H1 (cell line): ENCODE measurements around the gene PRKAB1.

ENCODE experiments used
- GABPA ChIP-seq: IDR thresholded peaks from 2 replicates; pipeline ENCODE4 v1.6.1; 2011; ENCODE audit warnings: mild to moderate bottlenecking, low read length, moderate library complexity, borderline replicate concordance; ENCODE audit not compliant: insufficient read depth
- JUND ChIP-seq: IDR thresholded peaks from 2 replicates; pipeline ENCODE4 v1.6.1; 2011; ENCODE audit warnings: mild to moderate bottlenecking, improper control_type of control experiment, low read length
- POLR2A ChIP-seq, 2 experiments: IDR thresholded peaks; 1 replicate in 1 of 2; 2 replicates in 1 of 2; pipeline ENCODE4 v1.6.1; 2011; ENCODE audit warnings: low read depth in 2 of 2, low read length in 2 of 2, mild to moderate bottlenecking in 2 of 2; ENCODE audit errors: control extremely low read depth in 1 of 2
- RXRA ChIP-seq: IDR thresholded peaks from 2 replicates; pipeline ENCODE4 v1.6.1; 2011; ENCODE audit warnings: low read depth, mild to moderate bottlenecking, low read length, moderate library complexity; ENCODE audit not compliant: insufficient read depth
- SIN3A ChIP-seq, 2 experiments: IDR thresholded peaks in 1 of 2; conservative IDR thresholded peaks in 1 of 2; 2 replicates each; pipeline ENCODE4 v1.6.1; 2011 to 2012; ENCODE audit warnings: low read length in 2 of 2, improper control_type of control experiment in 1 of 2, low read depth in 1 of 2, mild to moderate bottlenecking in 1 of 2
- SIX5 ChIP-seq: IDR thresholded peaks from 2 replicates; pipeline ENCODE4 v1.6.1; 2011; ENCODE audit warnings: mild to moderate bottlenecking, low read depth, low read length
- SUZ12 ChIP-seq: fragments of 200-600 bp; sonication (generic); IDR thresholded peaks from 2 replicates; pipeline ENCODE4 v1.6.1; 2012; ENCODE audit warnings: mild to moderate bottlenecking, inconsistent platforms, low read length, moderate library complexity, mixed read lengths
- TAF1 ChIP-seq: IDR thresholded peaks from 2 replicates; pipeline ENCODE4 v1.6.1; 2011; ENCODE audit warnings: mild to moderate bottlenecking, low read depth, low read length
- TF ChIP-seq, protein P1 (sequence below), 3 experiments: IDR thresholded peaks; 1 replicate in 2 of 3; 2 replicates in 1 of 3; pipeline versions ENCODE4 v1.5.1 to v1.6.1; 2011; ENCODE audit warnings: low read length in 3 of 3, mild to moderate bottlenecking in 3 of 3, inconsistent platforms in 2 of 3, low read depth in 1 of 3, moderate library complexity in 1 of 3; ENCODE audit not compliant: insufficient read depth in 1 of 3; ENCODE audit errors: control extremely low read depth in 1 of 3
- TF ChIP-seq, protein P2 (sequence below): IDR thresholded peaks from 2 replicates; pipeline ENCODE4 v1.6.1; 2012; ENCODE audit warnings: inconsistent platforms
- TF ChIP-seq, protein P3 (sequence below): IDR thresholded peaks from 2 replicates; pipeline ENCODE4 v1.6.1; 2011; ENCODE audit warnings: low read depth, mild to moderate bottlenecking, low read length; ENCODE audit not compliant: insufficient read depth

DNA sequence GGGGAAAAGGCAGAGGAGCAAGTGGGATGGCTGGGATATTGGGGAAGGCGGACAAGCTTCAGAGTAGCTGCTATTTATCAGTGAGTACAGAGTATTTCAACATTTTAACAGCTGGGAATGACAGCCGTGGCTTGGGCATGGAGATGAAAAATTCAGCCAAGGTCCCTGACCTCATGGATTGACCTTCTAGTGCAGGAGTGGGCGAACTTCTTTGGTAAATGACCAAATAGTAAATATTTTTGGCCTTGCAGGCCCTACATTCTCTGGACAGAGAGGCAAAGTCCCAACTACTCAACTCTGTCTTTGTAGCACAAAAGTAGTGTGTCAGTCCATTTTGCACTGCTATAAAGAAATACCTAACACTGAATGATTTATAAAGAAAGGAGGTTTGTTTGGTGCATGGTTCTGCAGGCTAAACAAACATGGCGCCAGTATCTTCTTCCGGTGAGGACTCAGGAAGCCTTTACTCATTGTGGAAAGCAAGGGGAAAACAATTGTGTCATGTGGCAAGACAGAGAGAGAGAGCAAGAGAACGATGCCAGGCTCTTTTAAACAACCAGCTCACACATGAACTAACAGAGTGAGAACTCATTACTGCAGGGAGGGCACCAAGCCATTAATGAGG, 40.8 kb upstream of the PRKAB1 start:
- TF ChIP-seq, protein P1, sequence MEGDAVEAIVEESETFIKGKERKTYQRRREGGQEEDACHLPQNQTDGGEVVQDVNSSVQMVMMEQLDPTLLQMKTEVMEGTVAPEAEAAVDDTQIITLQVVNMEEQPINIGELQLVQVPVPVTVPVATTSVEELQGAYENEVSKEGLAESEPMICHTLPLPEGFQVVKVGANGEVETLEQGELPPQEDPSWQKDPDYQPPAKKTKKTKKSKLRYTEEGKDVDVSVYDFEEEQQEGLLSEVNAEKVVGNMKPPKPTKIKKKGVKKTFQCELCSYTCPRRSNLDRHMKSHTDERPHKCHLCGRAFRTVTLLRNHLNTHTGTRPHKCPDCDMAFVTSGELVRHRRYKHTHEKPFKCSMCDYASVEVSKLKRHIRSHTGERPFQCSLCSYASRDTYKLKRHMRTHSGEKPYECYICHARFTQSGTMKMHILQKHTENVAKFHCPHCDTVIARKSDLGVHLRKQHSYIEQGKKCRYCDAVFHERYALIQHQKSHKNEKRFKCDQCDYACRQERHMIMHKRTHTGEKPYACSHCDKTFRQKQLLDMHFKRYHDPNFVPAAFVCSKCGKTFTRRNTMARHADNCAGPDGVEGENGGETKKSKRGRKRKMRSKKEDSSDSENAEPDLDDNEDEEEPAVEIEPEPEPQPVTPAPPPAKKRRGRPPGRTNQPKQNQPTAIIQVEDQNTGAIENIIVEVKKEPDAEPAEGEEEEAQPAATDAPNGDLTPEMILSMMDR (IDR thresholded peaks at IDR 0.05; ENCODE audit: control extremely low read depth in 1 of 3, insufficient read depth in 1 of 3, low read depth in 1 of 3, low read length in 3 of 3), result no peak
- no peak for TF ChIP-seq SIN3A (conservative IDR thresholded peaks at IDR 0.05 in 1 of 2, IDR thresholded peaks at IDR 0.05 in 1 of 2; ENCODE audit: low read depth in 1 of 2, low read length in 2 of 2)
- TF ChIP-seq, protein P2, sequence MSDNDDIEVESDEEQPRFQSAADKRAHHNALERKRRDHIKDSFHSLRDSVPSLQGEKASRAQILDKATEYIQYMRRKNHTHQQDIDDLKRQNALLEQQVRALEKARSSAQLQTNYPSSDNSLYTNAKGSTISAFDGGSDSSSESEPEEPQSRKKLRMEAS, result no peak
- no peak for TF ChIP-seq SUZ12
- no peak for TF ChIP-seq JUND
- no peak for TF ChIP-seq TAF1
- no peak for TF ChIP-seq POLR2A (IDR thresholded peaks at IDR 0.05; ENCODE audit: control extremely low read depth in 1 of 2, low read depth in 2 of 2, low read length in 2 of 2)
- TF ChIP-seq RXRA, result no peak
- TF ChIP-seq, protein P3, sequence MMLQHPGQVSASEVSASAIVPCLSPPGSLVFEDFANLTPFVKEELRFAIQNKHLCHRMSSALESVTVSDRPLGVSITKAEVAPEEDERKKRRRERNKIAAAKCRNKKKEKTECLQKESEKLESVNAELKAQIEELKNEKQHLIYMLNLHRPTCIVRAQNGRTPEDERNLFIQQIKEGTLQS, result no peak
- no peak for TF ChIP-seq SIX5
- no peak for TF ChIP-seq GABPA
